Right lobe of liver (tissue), 4 donors: Measurements from ENCODE around the gene PAK4.

Source experiments
- POLR2A ChIP-seq: fragments of 450-650 bp; IDR thresholded peaks from one replicate; pipeline ENCODE4 v1.6.1; 2017; ENCODE audit warnings: antibody characterized with exemption, mild to moderate bottlenecking
- TF ChIP-seq, protein P1 (sequence below), 4 donors: fragments of 200-600 bp in 3 of 4; fragments of 450-650 bp in 1 of 4; IDR thresholded peaks; one replicate each; pipeline versions ENCODE4 v1.5.1 to v1.8.0; 2016 to 2022; ENCODE audit warnings: antibody characterized with exemption in 4 of 4, mild to moderate bottlenecking in 2 of 4
- donor health status: DM: no; HTN: no; CAD: no.
- donor health status: DM: no; HTN: no; CAD: no.
- donor health status: DM: no; HTN: yes; CAD: no.

DNA sequence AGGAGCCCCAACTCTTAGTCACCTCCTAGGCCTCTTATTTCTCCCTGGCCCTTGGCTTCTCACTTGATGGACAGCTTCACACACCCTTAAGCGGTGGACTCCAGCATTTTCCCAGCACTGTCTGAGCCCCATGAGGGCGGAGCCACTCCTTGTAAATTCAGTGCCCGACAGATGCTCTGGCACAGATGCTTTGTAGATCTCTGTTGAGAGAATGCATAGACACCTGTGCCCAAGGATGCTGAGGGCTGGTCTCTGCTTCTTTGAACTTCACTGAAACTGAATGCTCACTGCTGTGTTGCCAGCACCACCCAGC, 75.2 kb downstream of the PAK4 start:
- TF ChIP-seq, protein P1, sequence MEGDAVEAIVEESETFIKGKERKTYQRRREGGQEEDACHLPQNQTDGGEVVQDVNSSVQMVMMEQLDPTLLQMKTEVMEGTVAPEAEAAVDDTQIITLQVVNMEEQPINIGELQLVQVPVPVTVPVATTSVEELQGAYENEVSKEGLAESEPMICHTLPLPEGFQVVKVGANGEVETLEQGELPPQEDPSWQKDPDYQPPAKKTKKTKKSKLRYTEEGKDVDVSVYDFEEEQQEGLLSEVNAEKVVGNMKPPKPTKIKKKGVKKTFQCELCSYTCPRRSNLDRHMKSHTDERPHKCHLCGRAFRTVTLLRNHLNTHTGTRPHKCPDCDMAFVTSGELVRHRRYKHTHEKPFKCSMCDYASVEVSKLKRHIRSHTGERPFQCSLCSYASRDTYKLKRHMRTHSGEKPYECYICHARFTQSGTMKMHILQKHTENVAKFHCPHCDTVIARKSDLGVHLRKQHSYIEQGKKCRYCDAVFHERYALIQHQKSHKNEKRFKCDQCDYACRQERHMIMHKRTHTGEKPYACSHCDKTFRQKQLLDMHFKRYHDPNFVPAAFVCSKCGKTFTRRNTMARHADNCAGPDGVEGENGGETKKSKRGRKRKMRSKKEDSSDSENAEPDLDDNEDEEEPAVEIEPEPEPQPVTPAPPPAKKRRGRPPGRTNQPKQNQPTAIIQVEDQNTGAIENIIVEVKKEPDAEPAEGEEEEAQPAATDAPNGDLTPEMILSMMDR (IDR thresholded peaks at IDR 0.05): no peak
- TF ChIP-seq POLR2A: no peak
